ENCODE results near the gene SDF2. TPM values are rescaled to one million over a fixed set of nuclear protein-coding genes. Genes with fewer than 3 reads are reported as not detected.

SDF2 gene
- total and polyA plus RNA-seq, 10 of the 15 experiments (the other 5 are each of a cell fraction or from before 2014, with no cell fraction given): 29.8 to 81.0 (median 41.5) TPM

GRCh38 chr17:28703552-28704218, 42.0 kb upstream of the SDF2 start:
- in situ Hi-C loops (cut with MboI) (no loop called here), intact Hi-C loops (cut with micrococcal nuclease; ENCODE audit: unreplicated experiment) (no loop called here)
- DNase-seq (ENCODE audit: low read depth, low spot score) (no peak), ATAC-seq (no peak), FAIRE-seq (no peak)
- Histone ChIP-seq H3K36me3 (ENCODE audit: control insufficient read depth in 2 of 2, insufficient read depth in 2 of 2, low read length in 1 of 2) (peaks cover 10 to 35% of the 10 kb centered on the region in 2 experiments; a peak in 3 of 4 replicates), H2AFZ (ENCODE audit: control insufficient read depth, low read depth, low read length) (no peak overlapping the region), H3K27ac (ENCODE audit: control insufficient read depth, insufficient read depth) (no peak overlapping the region), H3K9me3 (replicated peaks; ENCODE audit: control insufficient read depth, insufficient read depth, low read length) (no peaks in the 10 kb centered on the region), H3K4me2 (ENCODE audit: control insufficient read depth, insufficient read depth) (no peak overlapping the region), H3K4me1 (ENCODE audit: control insufficient read depth, insufficient read depth, low read length) (no peaks in the 10 kb centered on the region), H3K9ac (ENCODE audit: control insufficient read depth, insufficient read depth, low read length) (no peak overlapping the region), H4K20me1 (ENCODE audit: control insufficient read depth, insufficient read depth) (no peaks in the 10 kb centered on the region), H3K79me2 (ENCODE audit: control insufficient read depth, insufficient read depth, low read length) (no peaks in the 10 kb centered on the region), H3K4me3 (no peak overlapping the region), H3K27me3 (replicated peaks in 1 of 2; ENCODE audit: control insufficient read depth in 2 of 2, insufficient read depth in 2 of 2, low read length in 1 of 2) (no peaks in the 10 kb centered on the region)
- BruUV-seq (replicated peaks): no TSS peak
- ChIA-PET POLR2A (interaction anchor here (1.1 kb wide), 1 partner anchor 110 kb away, joined by 3 read pairs; no protein-coding TSS in a partner anchor), RAD21 (ENCODE audit: unreplicated experiment) (no interaction called here), CTCF (interaction anchor here (1.7 kb wide), 1 partner anchor 57 kb away, joined by 9 read pairs; no protein-coding TSS in a partner anchor), SMC1A (ENCODE audit: uncharacterized antibody, unreplicated experiment) (no interaction called here)
- 97% methylated on average over 16 of the region's 16 CpGs for WGBS (ENCODE audit: insufficient coverage, insufficient replicate concordance, low lambda C conversion rate, missing lambda C conversion rate)
- no peak for TF ChIP-seq ASH2L (IDR thresholded peaks at IDR 0.05; ENCODE audit: borderline replicate concordance, low read depth)
- TF ChIP-seq FOS (IDR thresholded peaks at IDR 0.05; ENCODE audit: borderline replicate concordance, extremely low read depth, insufficient read length): no peak
- no peak for TF ChIP-seq ZNF384 (IDR thresholded peaks at IDR 0.05; ENCODE audit: borderline replicate concordance, low read depth, low read length)
- TF ChIP-seq SIX5 (IDR thresholded peaks at IDR 0.05; ENCODE audit: low read depth, low read length, severe bottlenecking): no peak
- no peak for TF ChIP-seq BCL11A (IDR thresholded peaks at IDR 0.05; ENCODE audit: low read depth, low read length)
- no peak for TF ChIP-seq SREBF1 (IDR thresholded peaks at IDR 0.05; ENCODE audit: low read length)

- ChIA-PET RAD21 (ENCODE audit: unreplicated experiment) (no interaction called here), POLR2A (interaction anchor here (0.6 to 1.1 kb wide), 2 partner anchors 8 to 109 kb away, joined by 3 to 10 read pairs; no protein-coding TSS in a partner anchor), SMC1A (ENCODE audit: uncharacterized antibody, unreplicated experiment) (no interaction called here), CTCF (interaction anchor here (1.7 kb wide), 1 partner anchor 56 kb away, joined by 9 read pairs; no protein-coding TSS in a partner anchor)
- no peaks in the 10 kb centered on the region for H3K9me3 ChIP-seq (replicated peaks; ENCODE audit: control insufficient read depth, insufficient read depth, low read length)
- H4K20me1 ChIP-seq (ENCODE audit: control insufficient read depth, insufficient read depth): no peaks in the 10 kb centered on the region
- H3K4me1 ChIP-seq (ENCODE audit: control insufficient read depth, insufficient read depth, low read length): no peaks in the 10 kb centered on the region
- no peaks in the 10 kb centered on the region for H3K27me3 ChIP-seq (replicated peaks in 1 of 2; ENCODE audit: control insufficient read depth in 2 of 2, insufficient read depth in 2 of 2, low read length in 1 of 2)
- H3K79me2 ChIP-seq (ENCODE audit: control insufficient read depth, insufficient read depth, low read length): no peaks in the 10 kb centered on the region
- H3K4me3 ChIP-seq: no peak overlapping the region
- no peak overlapping the region; the same call in 1 of the 2 replicates for H3K9ac ChIP-seq (ENCODE audit: control insufficient read depth, insufficient read depth, low read length)
- H3K27ac ChIP-seq (ENCODE audit: control insufficient read depth, insufficient read depth): no peak overlapping the region
- H2AFZ ChIP-seq (ENCODE audit: control insufficient read depth, low read depth, low read length): no peak overlapping the region
- intact Hi-C loops (cut with micrococcal nuclease; ENCODE audit: unreplicated experiment): no loop called here
- no peak for FAIRE-seq
- no peak overlapping the region for H3K4me2 ChIP-seq (ENCODE audit: control insufficient read depth, insufficient read depth)
- DNase-seq (ENCODE audit: low read depth, low spot score): no peak
- no peak for ATAC-seq
- peaks cover 12 to 42% of the 10 kb centered on the region in 2 experiments; a peak in 3 of 4 replicates for H3K36me3 ChIP-seq (ENCODE audit: control insufficient read depth in 2 of 2, insufficient read depth in 2 of 2, low read length in 1 of 2)
- BruUV-seq (replicated peaks): no TSS peak
- in situ Hi-C loops (cut with MboI): no loop called here
- 78% methylated on average over 3 of the region's 3 CpGs for WGBS (ENCODE audit: insufficient coverage, insufficient replicate concordance, low lambda C conversion rate, missing lambda C conversion rate)
- TF ChIP-seq MYC (IDR thresholded peaks at IDR 0.05; ENCODE audit: insufficient read depth, insufficient read length, insufficient replicate concordance, low read length, severe bottlenecking) (no peak), CUX1 (IDR thresholded peaks at IDR 0.05; ENCODE audit: insufficient replicate concordance, low read depth, low read length) (no peak), YBX1 (IDR thresholded peaks at IDR 0.05) (no peak), JUND (IDR thresholded peaks at IDR 0.05; ENCODE audit: low read depth, low read length) (no peak), KAT2A (conservative IDR thresholded peaks at IDR 0.05; ENCODE audit: control insufficient read depth, low read depth, low read length) (no peak), SREBF2 (IDR thresholded peaks at IDR 0.05; ENCODE audit: low read length) (no peak), CBX5 (IDR thresholded peaks at IDR 0.05; ENCODE audit: low read depth) (no peak)
Measured at GRCh38 chr17:28702752-28703150, 41.0 kb upstream of the SDF2 start.

Data from GM12878 (cell line).